Panc1 (cell line): ENCODE measurements around the gene LGSN. TPM values are rescaled to one million over a fixed set of nuclear protein-coding genes. Genes with fewer than 3 reads are reported as not detected.

Experiments
- ATAC-seq: fragments of 200-7000 bp; cut with Tn5 transposase; 2 replicates; pipeline ENCODE4 v1.9.1; 2020; ENCODE audit warnings: mild to moderate bottlenecking, moderate library complexity
- BruUV-seq: library from RNA; stranded (reverse); fragments of 400-500 nt; replicated peaks from 2 replicates; lab custom pipeline; 2021; lab: Mats Ljungman, UMichigan
- CTCF ChIA-PET: fragments of 300-600 bp; sonication (Branson Sonifier 250); formaldehyde crosslinking; loops from one replicate; lab custom pipeline; 2022; ENCODE audit warnings: antibody characterized with exemption; lab: Charles Lee
- POLR2A ChIA-PET: fragments of 300-600 bp; sonication (Branson Sonifier 250); formaldehyde crosslinking; loops from one replicate; lab custom pipeline; 2022; ENCODE audit warnings: antibody characterized with exemption; lab: Charles Lee
- DNase-seq: peaks from one replicate; pipeline ENCODE4 v3.0.0-alpha.2; 2010; ENCODE audit warnings: low read depth, low spot score
- H3K27ac ChIP-seq: 2 replicates; pipeline ENCODE4 v1.5.1; 2011; ENCODE audit warnings: mild to moderate bottlenecking, low read length, inconsistent platforms
- H3K27me3 ChIP-seq: fragments of 200-500 bp; sonication (Bioruptor generic); 2 replicates; pipeline ENCODE4 v1.6.0; 2014; ENCODE audit warnings: low read length, inconsistent platforms; ENCODE audit not compliant: control insufficient read depth, insufficient read depth
- H3K36me3 ChIP-seq: fragments of 200-500 bp; sonication (Bioruptor generic); 2 replicates; pipeline ENCODE4 v1.5.1; 2014; ENCODE audit warnings: inconsistent platforms, mild to moderate bottlenecking, low read length, moderate library complexity; ENCODE audit not compliant: control insufficient read depth, insufficient read depth
- H3K4me1 ChIP-seq: 2 replicates; pipeline ENCODE4 v1.5.1; 2011; ENCODE audit warnings: inconsistent platforms, mild to moderate bottlenecking, low read length, moderate library complexity; ENCODE audit not compliant: control insufficient read depth, insufficient read depth
- H3K4me3 ChIP-seq, 2 experiments: 2 replicates each; pipeline ENCODE4 v1.5.1; 2011 to 2012; ENCODE audit warnings: low read depth in 2 of 2, low read length in 2 of 2, mild to moderate bottlenecking in 2 of 2, inconsistent platforms in 1 of 2, moderate library complexity in 1 of 2
- H3K9me3 ChIP-seq: fragments of 200-500 bp; sonication (Bioruptor generic); 2 replicates; pipeline ENCODE4 v1.5.1; 2014; ENCODE audit warnings: low read depth, mild to moderate bottlenecking, inconsistent platforms, low read length, moderate library complexity; ENCODE audit not compliant: control insufficient read depth, insufficient read depth
- CTCF ChIP-seq: fragments of 450-650 bp; IDR thresholded peaks from 2 replicates; pipeline ENCODE4 v1.5.1; 2017; ENCODE audit warnings: mild to moderate bottlenecking
- POLR2AphosphoS5 ChIP-seq: IDR thresholded peaks from 2 replicates; pipeline ENCODE4 v1.6.1; 2012; ENCODE audit warnings: mild to moderate bottlenecking, low read depth, low read length, moderate library complexity
- REST ChIP-seq, 2 experiments: IDR thresholded peaks; 2 replicates each; pipeline ENCODE4 v1.6.1; 2011 to 2012; ENCODE audit warnings: low read depth in 2 of 2, control low read depth in 1 of 2, low read length in 1 of 2, mild to moderate bottlenecking in 1 of 2, moderate library complexity in 1 of 2; ENCODE audit not compliant: insufficient read depth in 1 of 2
- SIN3A ChIP-seq: IDR thresholded peaks from 2 replicates; pipeline ENCODE4 v1.6.1; 2012; ENCODE audit warnings: low read depth, mild to moderate bottlenecking, low read length, moderate library complexity, borderline replicate concordance; ENCODE audit not compliant: insufficient read depth
- TCF7L2 ChIP-seq: IDR thresholded peaks from 2 replicates; pipeline ENCODE4 v1.6.1; 2011; ENCODE audit warnings: mild to moderate bottlenecking, low read depth, low read length, inconsistent platforms
- in situ Hi-C: cut with HindIII; loops from 2 replicates; pipeline ENCODE4 v1.10.0; 2016; ENCODE audit warnings: low sequenced_read_pairs, low pct_unique_long_range_greater_than_20kb
- intact Hi-C: fragments of 100-400 bp; cut with micrococcal nuclease; formaldehyde crosslinking; loops from one replicate; pipeline ENCODE4 v1.10.0; 2022; ENCODE audit not compliant: unreplicated experiment
- total RNA-seq: library from RNA; stranded (reverse); gene quantifications from one replicate; pipeline ENCODE4 v1.2.1, GENCODE V29; 2021; ENCODE audit not compliant: unreplicated experiment

The LGSN gene
- total RNA-seq, 1 experiment from 2014 or later = not detected

- ChIA-PET CTCF (no interaction called here), POLR2A (no interaction called here)
- in situ Hi-C loops = no loop called here
- no peak overlapping the region for H3K27ac ChIP-seq
- ATAC-seq (peak; percentile 94), DNase-seq (peak; percentile 51)
- TF ChIP-seq TCF7L2 (no peak), REST (IDR thresholded peaks at IDR 0.05; ENCODE audit: insufficient read depth in 1 of 2, low read depth in 2 of 2, low read length in 1 of 2) (no peak), SIN3A (no peak), CTCF (peak; percentile 75), POLR2AphosphoS5 (no peak)
- BruUV-seq = no TSS peak
- H3K4me3 ChIP-seq = no peak overlapping the region
- intact Hi-C loops = no loop called here
- no peaks in the 10 kb centered on the region for H3K36me3 ChIP-seq
- H3K27me3 ChIP-seq = no peaks in the 10 kb centered on the region
- H3K9me3 ChIP-seq = no peaks in the 10 kb centered on the region
- H3K4me1 ChIP-seq = no peaks in the 10 kb centered on the region
Observed at GRCh38 chr6:63307581-63308246, 12.1 kb downstream of the LGSN start.

GRCh38 chr6:63306420-63306819 lies 13.4 kb downstream of the LGSN start:
- ChIA-PET CTCF (no interaction called here), POLR2A (no interaction called here)

More at GRCh38 chr6:63306420-63306819, 13.4 kb downstream of the LGSN start:
- BruUV-seq = no TSS peak
- DNase-seq (no peak), ATAC-seq (no peak)
- no peaks in the 10 kb centered on the region for H3K36me3 ChIP-seq
- intact Hi-C loops (no loop called here), in situ Hi-C loops (no loop called here)
- TF ChIP-seq CTCF = no peak
- no peak for TF ChIP-seq SIN3A
- TF ChIP-seq TCF7L2 = no peak
- TF ChIP-seq REST (IDR thresholded peaks at IDR 0.05; ENCODE audit: insufficient read depth in 1 of 2, low read depth in 2 of 2, low read length in 1 of 2) = no peak
- TF ChIP-seq POLR2AphosphoS5 = no peak
- H3K27ac ChIP-seq = no peak overlapping the region
- H3K4me1 ChIP-seq = no peaks in the 10 kb centered on the region
- no peaks in the 10 kb centered on the region for H3K9me3 ChIP-seq
- H3K4me3 ChIP-seq = no peak overlapping the region
- no peaks in the 10 kb centered on the region for H3K27me3 ChIP-seq
